HepG2 (cell line): Measurements from ENCODE around the gene SRSF7. TPM values are rescaled to one million over a fixed set of nuclear protein-coding genes. Genes with fewer than 3 reads are reported as not detected.

ENCODE experiments used
- ADNP ChIP-seq: sonication (generic); formaldehyde crosslinking; IDR thresholded peaks from 2 replicates; pipeline ENCODE4 v1.4.0; 2020; ENCODE audit warnings: missing genetic modification reagents
- BRF2 ChIP-seq: sonication (generic); formaldehyde crosslinking; IDR thresholded peaks from 2 replicates; pipeline ENCODE4 v1.8.1; 2022; ENCODE audit warnings: mild to moderate bottlenecking, missing genetic modification reagents
- CREB1 ChIP-seq, 2 experiments: fragments of 450-650 bp in 1 of 2; IDR thresholded peaks; 2 replicates each; pipeline ENCODE4 v1.6.1; 2016 to 2017; ENCODE audit warnings: control low read depth in 1 of 2, mild to moderate bottlenecking in 1 of 2, missing compliant biosample characterization in 1 of 2, missing genetic modification characterization in 1 of 2
- HHEX ChIP-seq: IDR thresholded peaks from 2 replicates; pipeline ENCODE4 v1.6.1; 2016; ENCODE audit warnings: control low read depth
- HNF4G ChIP-seq, 2 experiments: sonication (generic) in 1 of 2; formaldehyde crosslinking in 1 of 2; IDR thresholded peaks; 2 replicates each; pipeline versions ENCODE4 v1.4.0 to v1.6.1; 2011 to 2020; ENCODE audit warnings: borderline replicate concordance in 2 of 2, low read depth in 2 of 2, mild to moderate bottlenecking in 2 of 2, low read length in 1 of 2, missing genetic modification reagents in 1 of 2, moderate library complexity in 1 of 2
- HOXD1 ChIP-seq: sonication (generic); formaldehyde crosslinking; IDR thresholded peaks from 2 replicates; pipeline ENCODE4 v1.5.0; 2020; ENCODE audit warnings: missing genetic modification reagents
- LCORL ChIP-seq, 2 experiments: fragments of 450-650 bp in 1 of 2; sonication (generic) in 1 of 2; formaldehyde crosslinking in 1 of 2; IDR thresholded peaks; 2 replicates each; pipeline versions ENCODE4 v1.5.0 to v1.6.1; 2017 to 2020; ENCODE audit warnings: antibody characterized with exemption in 1 of 2, missing genetic modification reagents in 1 of 2
- NR2C2 ChIP-seq: sonication (generic); formaldehyde crosslinking; IDR thresholded peaks from 2 replicates; pipeline ENCODE4 v1.4.0; 2020; ENCODE audit warnings: missing genetic modification reagents, mild to moderate bottlenecking, moderate library complexity, borderline replicate concordance
- NR2F6 ChIP-seq, 2 experiments: IDR thresholded peaks; 2 replicates each; pipeline ENCODE4 v1.6.1; 2016; ENCODE audit warnings: antibody characterized with exemption in 1 of 2, mild to moderate bottlenecking in 1 of 2
- ONECUT2 ChIP-seq: sonication (generic); formaldehyde crosslinking; IDR thresholded peaks from 2 replicates; pipeline ENCODE4 v1.4.0; 2020; ENCODE audit warnings: missing genetic modification reagents
- PBX3 ChIP-seq: sonication (generic); formaldehyde crosslinking; IDR thresholded peaks from 2 replicates; pipeline ENCODE4 v1.8.1; 2023; ENCODE audit warnings: missing genetic modification reagents, inconsistent platforms, borderline replicate concordance
- TEAD3 ChIP-seq: optimal IDR thresholded peaks from 2 replicates; pipeline ENCODE3; 2016; ENCODE audit warnings: borderline replicate concordance
- USF2 ChIP-seq, 2 experiments: sonication (generic) in 1 of 2; formaldehyde crosslinking in 1 of 2; IDR thresholded peaks; 2 replicates each; pipeline versions ENCODE4 v1.5.1 to v1.6.1; 2011 to 2020; ENCODE audit warnings: borderline replicate concordance in 1 of 2, low read depth in 1 of 2, low read length in 1 of 2, mild to moderate bottlenecking in 1 of 2, missing genetic modification reagents in 1 of 2, moderate library complexity in 1 of 2
- ZNF563 ChIP-seq: sonication (generic); formaldehyde crosslinking; IDR thresholded peaks from 2 replicates; pipeline ENCODE4 v1.8.0; 2022; ENCODE audit warnings: mild to moderate bottlenecking, moderate library complexity, missing genetic modification reagents
- ZNF687 ChIP-seq: sonication (generic); formaldehyde crosslinking; IDR thresholded peaks from 2 replicates; pipeline ENCODE4 v1.5.1; 2020; ENCODE audit warnings: mild to moderate bottlenecking, missing genetic modification reagents, moderate library complexity
- ZNF7 ChIP-seq: IDR thresholded peaks from 2 replicates; pipeline ENCODE4 v1.6.1; 2016; ENCODE audit warnings: missing biosample characterization, missing genetic modification reagents
- ZSCAN31 ChIP-seq: sonication (generic); formaldehyde crosslinking; IDR thresholded peaks from 2 replicates; pipeline ENCODE4 v1.5.0; 2020; ENCODE audit warnings: low read depth, mild to moderate bottlenecking, missing genetic modification reagents
- polyA plus RNA-seq, 8 experiments: library from polyadenylated mRNA; depleted of rRNA in 3 of 8; stranded (reverse) in 7 of 8; unstranded in 1 of 8; fragments of >200 nt; fragmentation: Illumina TruSeq in 4 of 8; extraction: Trizol in 4 of 8; gene quantifications; 2 replicates each; pipeline versions ENCODE4 v1.2.1 to v1.2.3, GENCODE V29; 2011 to 2016; ENCODE audit warnings: low read depth in 4 of 8, missing spikeins in 1 of 8, mixed read lengths in 1 of 8; ENCODE audit not compliant: insufficient read depth in 1 of 8
- total RNA-seq, 5 experiments: library from RNA; depleted of rRNA; stranded (reverse); fragments of >200 nt; fragmentation: Illumina TruSeq; extraction: Trizol; gene quantifications; 2 replicates each; pipeline ENCODE4 v1.2.3, GENCODE V29; 2016; ENCODE audit warnings: low read depth in 1 of 5

Gene SRSF7
- total and polyA plus RNA-seq, 2 of the 13 experiments (the other 11 are each of a cell fraction or from before 2014, with no cell fraction given), result 172 to 275 TPM

GRCh38 chr2:38733300-38733971, 17.7 kb downstream of the SRSF7 start (continued):
- TF ChIP-seq BRF2, result no peak
- 0 out of 2 replicates have a peak, but pooled peaks have one; percentile 21 for TF ChIP-seq ZSCAN31
- peak; percentile 53; the same call in 1 of the 2 replicates for TF ChIP-seq ZNF563
- TF ChIP-seq TEAD3, result peak; percentile 35
- TF ChIP-seq USF2 (IDR thresholded peaks at IDR 0.05; ENCODE audit: low read depth, low read length), result no peak
- TF ChIP-seq USF2 (CRISPR knock-in tag; IDR thresholded peaks at IDR 0.05; ENCODE audit: borderline replicate concordance), result 0 out of 2 replicates have a peak, but pooled peaks have one; percentile 22
- TF ChIP-seq ONECUT2 (CRISPR knock-in tag), result peak; percentile 83
- no peak for TF ChIP-seq ADNP (CRISPR knock-in tag)
- no peak for TF ChIP-seq HNF4G (IDR thresholded peaks at IDR 0.05; ENCODE audit: borderline replicate concordance, low read depth, low read length)
- TF ChIP-seq HNF4G (CRISPR knock-in tag; IDR thresholded peaks at IDR 0.05; ENCODE audit: borderline replicate concordance, low read depth), result 0 out of 2 replicates have a peak, but pooled peaks have one; percentile 37
- peak; percentile 50; the same call in 1 of the 2 replicates for TF ChIP-seq HHEX (CRISPR knock-in tag)
- peak; percentile 61; the same call in 1 of the 2 replicates for TF ChIP-seq CREB1 (IDR thresholded peaks at IDR 0.05)
- TF ChIP-seq CREB1 (CRISPR knock-in tag; IDR thresholded peaks at IDR 0.05), result peak; percentile 53; the same call in 1 of the 2 replicates
- TF ChIP-seq NR2F6 (IDR thresholded peaks at IDR 0.05), result peak; percentile 53
- peak; percentile 29; the same call in 1 of the 2 replicates for TF ChIP-seq NR2F6 (CRISPR knock-in tag; IDR thresholded peaks at IDR 0.05)
- no peak for TF ChIP-seq LCORL (IDR thresholded peaks at IDR 0.05)
- 0 out of 2 replicates have a peak, but pooled peaks have one; percentile 13 for TF ChIP-seq LCORL (CRISPR knock-in tag; IDR thresholded peaks at IDR 0.05)
- TF ChIP-seq NR2C2 (CRISPR knock-in tag), result peak; percentile 53
- TF ChIP-seq ZNF687, result peak; percentile 21; the same call in 1 of the 2 replicates
- no peak for TF ChIP-seq HOXD1 (CRISPR knock-in tag)
- no peak for TF ChIP-seq ZNF7
- TF ChIP-seq PBX3 (CRISPR knock-in tag), result no peak
